BJ (cell line): ENCODE results near the gene FABP6. TPM values are rescaled to one million over a fixed set of nuclear protein-coding genes. Genes with fewer than 3 reads are reported as not detected.

Source experiments
- CTCF ChIA-PET: fragments of 350-600 bp; formaldehyde crosslinking; extraction: SDS; loops from one replicate; lab custom pipeline; 2021; ENCODE audit warnings: antibody characterized with exemption, inconsistent platforms; lab: Yijun Ruan, JAX
- POLR2A ChIA-PET: fragments of 300-600 bp; sonication (Branson Sonifier 250); formaldehyde crosslinking; extraction: SDS; loops from one replicate; lab custom pipeline; 2021; ENCODE audit warnings: antibody characterized with exemption; lab: Charles Lee
- DNase-seq: peaks from one replicate; pipeline ENCODE4 v3.0.0-alpha.2; 2011; ENCODE audit warnings: low read depth
- H3K27me3 ChIP-seq: 2 replicates; pipeline ENCODE4 v1.6.0; 2011; ENCODE audit warnings: low read length; ENCODE audit not compliant: control insufficient read depth, insufficient read depth
- H3K36me3 ChIP-seq: 2 replicates; pipeline ENCODE4 v1.5.1; 2011; ENCODE audit warnings: low read length; ENCODE audit not compliant: control insufficient read depth, insufficient read depth
- H3K4me3 ChIP-seq: 2 replicates; pipeline ENCODE4 v1.5.1; 2011; ENCODE audit warnings: low read depth, mild to moderate bottlenecking, control low read depth, low read length
- CTCF ChIP-seq: IDR thresholded peaks from 2 replicates; pipeline ENCODE4 v1.5.1; 2011; ENCODE audit warnings: low read depth, mild to moderate bottlenecking, control low read depth, inconsistent platforms, low read length, moderate library complexity; ENCODE audit not compliant: insufficient read depth
- polyA plus RNA-seq: library from polyadenylated mRNA; depleted of rRNA; stranded (reverse); fragments of >200 nt; gene quantifications from 2 replicates; pipeline ENCODE4 v1.2.3, GENCODE V29; 2011

Gene FABP6
- polyA plus RNA-seq, 1 experiment: not detected

- Histone ChIP-seq H3K27me3 (no peaks in the 10 kb centered on the region; the same call in 1 of the 2 replicates), H3K4me3 (no peak overlapping the region), H3K36me3 (no peaks in the 10 kb centered on the region; the same call in 1 of the 2 replicates)
- ChIA-PET CTCF (no interaction called here), POLR2A (interaction anchor here (0.5 kb wide), 1 partner anchor 471 kb away, joined by 5 read pairs; no protein-coding TSS in a partner anchor)
- DNase-seq: no peak
- TF ChIP-seq CTCF: no peak
Measured at GRCh38 chr5:160250226-160250625, 20.9 kb downstream of the FABP6 start.

- no peak for DNase-seq
- ChIA-PET POLR2A (no interaction called here), CTCF (no interaction called here)
- H3K36me3 ChIP-seq: no peaks in the 10 kb centered on the region; the same call in 1 of the 2 replicates
- H3K4me3 ChIP-seq: no peak overlapping the region
- TF ChIP-seq CTCF: no peak
- H3K27me3 ChIP-seq: no peaks in the 10 kb centered on the region
Measured at GRCh38 chr5:160250826-160251225, 21.5 kb downstream of the FABP6 start.

GRCh38 chr5:160251406-160252155 lies 22.3 kb downstream of the FABP6 start:
- CTCF ChIA-PET: no interaction called here
- Histone ChIP-seq H3K36me3 (no peaks in the 10 kb centered on the region; the same call in 1 of the 2 replicates), H3K27me3 (no peaks in the 10 kb centered on the region), H3K4me3 (no peak overlapping the region)
- TF ChIP-seq CTCF: no peak
- DNase-seq: no peak
- POLR2A ChIA-PET: no interaction called here

- TF ChIP-seq CTCF: no peak
- no peak for DNase-seq
- Histone ChIP-seq H3K36me3 (no peaks in the 10 kb centered on the region; the same call in 1 of the 2 replicates), H3K4me3 (no peak overlapping the region), H3K27me3 (no peaks in the 10 kb centered on the region)
- POLR2A ChIA-PET: no interaction called here
- CTCF ChIA-PET: no interaction called here
Measured at GRCh38 chr5:160252916-160253315, 23.6 kb downstream of the FABP6 start.

GRCh38 chr5:160253441-160253840 lies 24.1 kb downstream of the FABP6 start:
- POLR2A ChIA-PET: no interaction called here
- Histone ChIP-seq H3K36me3 (no peaks in the 10 kb centered on the region; the same call in 1 of the 2 replicates), H3K27me3 (no peaks in the 10 kb centered on the region), H3K4me3 (no peak overlapping the region)
- no peak for DNase-seq
- no peak for TF ChIP-seq CTCF
- CTCF ChIA-PET: no interaction called here
